Neural cell (in vitro differentiated cells): ENCODE measurements around the gene FN3KRP.

Experiments
- EP300 ChIP-seq: fragments of 450-650 bp; conservative IDR thresholded peaks from 2 replicates; pipeline ENCODE4 v1.6.1; 2014; ENCODE audit warnings: antibody characterized with exemption, mild to moderate bottlenecking, moderate library complexity; ENCODE audit not compliant: poor library complexity, severe bottlenecking
- EZH2 ChIP-seq: fragments of 200-600, 300-800 bp; shearing (Covaris generic), sonication (generic); IDR thresholded peaks from 2 replicates; pipeline ENCODE4 v1.6.1; 2014; ENCODE audit warnings: antibody characterized with exemption, low read length, borderline replicate concordance, mild to moderate bottlenecking; ENCODE audit not compliant: insufficient read depth, poor library complexity, severe bottlenecking
- MXI1 ChIP-seq: fragments of 450-650 bp; conservative IDR thresholded peaks from 2 replicates; pipeline ENCODE4 v1.6.1; 2014; ENCODE audit warnings: antibody characterized with exemption, mild to moderate bottlenecking; ENCODE audit not compliant: poor library complexity, severe bottlenecking
- RAD21 ChIP-seq: fragments of 450-650 bp; conservative IDR thresholded peaks from 2 replicates; pipeline ENCODE4 v1.6.1; 2014; ENCODE audit warnings: antibody characterized with exemption, mild to moderate bottlenecking, moderate library complexity
- SMC3 ChIP-seq: fragments of 450-650 bp; conservative IDR thresholded peaks from 2 replicates; pipeline ENCODE4 v1.6.1; 2014; ENCODE audit warnings: antibody characterized with exemption, mild to moderate bottlenecking, moderate library complexity; ENCODE audit not compliant: poor library complexity
- TAF1 ChIP-seq: IDR thresholded peaks from 2 replicates; pipeline ENCODE4 v1.6.1; 2012; ENCODE audit warnings: low read depth
- TF ChIP-seq, protein P1 (sequence below): IDR thresholded peaks from 2 replicates; pipeline ENCODE4 v1.6.1; 2012; ENCODE audit warnings: borderline replicate concordance
- TF ChIP-seq, protein P2 (sequence below): fragments of 450-650 bp; IDR thresholded peaks from 2 replicates; pipeline ENCODE4 v1.5.1; 2014; ENCODE audit warnings: antibody characterized with exemption, mild to moderate bottlenecking, moderate library complexity; ENCODE audit not compliant: poor library complexity, severe bottlenecking

DNA sequence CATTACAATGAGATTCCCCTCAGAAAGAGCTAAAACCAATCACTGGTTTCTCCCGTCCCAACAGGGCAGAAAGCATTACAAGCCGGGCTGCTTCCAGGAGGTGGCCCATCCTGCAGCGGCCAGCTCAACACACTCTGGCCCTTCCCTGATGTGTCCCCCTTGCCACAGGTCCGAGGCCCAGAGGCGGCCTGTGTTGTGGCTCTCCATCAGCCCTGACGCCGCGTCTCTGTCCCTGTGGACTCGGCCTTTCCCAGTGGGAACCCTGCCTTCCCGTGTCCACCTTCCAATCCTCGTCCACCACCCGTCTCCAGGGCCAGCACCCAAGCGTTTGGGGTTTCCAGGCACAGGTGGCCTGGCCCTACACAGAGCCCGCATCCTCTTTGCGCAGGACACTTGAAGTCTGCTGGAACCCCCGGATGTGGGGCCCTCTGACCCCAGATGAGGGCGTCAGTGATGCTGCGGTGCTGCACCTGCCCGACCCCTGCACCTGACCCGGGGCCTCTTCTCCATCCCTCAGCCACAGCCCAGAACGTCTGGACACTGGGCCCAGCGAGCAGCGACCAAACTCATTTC, 39.1 kb upstream of the FN3KRP start:
- TF ChIP-seq SMC3 (no peak), EP300 (no peak), EZH2 (no peak), RAD21 (no peak), TAF1 (no peak), MXI1 (no peak)
- TF ChIP-seq, protein P1, sequence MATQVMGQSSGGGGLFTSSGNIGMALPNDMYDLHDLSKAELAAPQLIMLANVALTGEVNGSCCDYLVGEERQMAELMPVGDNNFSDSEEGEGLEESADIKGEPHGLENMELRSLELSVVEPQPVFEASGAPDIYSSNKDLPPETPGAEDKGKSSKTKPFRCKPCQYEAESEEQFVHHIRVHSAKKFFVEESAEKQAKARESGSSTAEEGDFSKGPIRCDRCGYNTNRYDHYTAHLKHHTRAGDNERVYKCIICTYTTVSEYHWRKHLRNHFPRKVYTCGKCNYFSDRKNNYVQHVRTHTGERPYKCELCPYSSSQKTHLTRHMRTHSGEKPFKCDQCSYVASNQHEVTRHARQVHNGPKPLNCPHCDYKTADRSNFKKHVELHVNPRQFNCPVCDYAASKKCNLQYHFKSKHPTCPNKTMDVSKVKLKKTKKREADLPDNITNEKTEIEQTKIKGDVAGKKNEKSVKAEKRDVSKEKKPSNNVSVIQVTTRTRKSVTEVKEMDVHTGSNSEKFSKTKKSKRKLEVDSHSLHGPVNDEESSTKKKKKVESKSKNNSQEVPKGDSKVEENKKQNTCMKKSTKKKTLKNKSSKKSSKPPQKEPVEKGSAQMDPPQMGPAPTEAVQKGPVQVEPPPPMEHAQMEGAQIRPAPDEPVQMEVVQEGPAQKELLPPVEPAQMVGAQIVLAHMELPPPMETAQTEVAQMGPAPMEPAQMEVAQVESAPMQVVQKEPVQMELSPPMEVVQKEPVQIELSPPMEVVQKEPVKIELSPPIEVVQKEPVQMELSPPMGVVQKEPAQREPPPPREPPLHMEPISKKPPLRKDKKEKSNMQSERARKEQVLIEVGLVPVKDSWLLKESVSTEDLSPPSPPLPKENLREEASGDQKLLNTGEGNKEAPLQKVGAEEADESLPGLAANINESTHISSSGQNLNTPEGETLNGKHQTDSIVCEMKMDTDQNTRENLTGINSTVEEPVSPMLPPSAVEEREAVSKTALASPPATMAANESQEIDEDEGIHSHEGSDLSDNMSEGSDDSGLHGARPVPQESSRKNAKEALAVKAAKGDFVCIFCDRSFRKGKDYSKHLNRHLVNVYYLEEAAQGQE = no peak
- TF ChIP-seq, protein P2, sequence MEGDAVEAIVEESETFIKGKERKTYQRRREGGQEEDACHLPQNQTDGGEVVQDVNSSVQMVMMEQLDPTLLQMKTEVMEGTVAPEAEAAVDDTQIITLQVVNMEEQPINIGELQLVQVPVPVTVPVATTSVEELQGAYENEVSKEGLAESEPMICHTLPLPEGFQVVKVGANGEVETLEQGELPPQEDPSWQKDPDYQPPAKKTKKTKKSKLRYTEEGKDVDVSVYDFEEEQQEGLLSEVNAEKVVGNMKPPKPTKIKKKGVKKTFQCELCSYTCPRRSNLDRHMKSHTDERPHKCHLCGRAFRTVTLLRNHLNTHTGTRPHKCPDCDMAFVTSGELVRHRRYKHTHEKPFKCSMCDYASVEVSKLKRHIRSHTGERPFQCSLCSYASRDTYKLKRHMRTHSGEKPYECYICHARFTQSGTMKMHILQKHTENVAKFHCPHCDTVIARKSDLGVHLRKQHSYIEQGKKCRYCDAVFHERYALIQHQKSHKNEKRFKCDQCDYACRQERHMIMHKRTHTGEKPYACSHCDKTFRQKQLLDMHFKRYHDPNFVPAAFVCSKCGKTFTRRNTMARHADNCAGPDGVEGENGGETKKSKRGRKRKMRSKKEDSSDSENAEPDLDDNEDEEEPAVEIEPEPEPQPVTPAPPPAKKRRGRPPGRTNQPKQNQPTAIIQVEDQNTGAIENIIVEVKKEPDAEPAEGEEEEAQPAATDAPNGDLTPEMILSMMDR = no peak
